ENCODE measurements around the gene ZNF639.
"Not testable (repeated sequence)": the region's sequence is repeated elsewhere in the genome, so short reads cannot be mapped to it uniquely, and the experiment has no call there.

ZNF639 gene, protein sequence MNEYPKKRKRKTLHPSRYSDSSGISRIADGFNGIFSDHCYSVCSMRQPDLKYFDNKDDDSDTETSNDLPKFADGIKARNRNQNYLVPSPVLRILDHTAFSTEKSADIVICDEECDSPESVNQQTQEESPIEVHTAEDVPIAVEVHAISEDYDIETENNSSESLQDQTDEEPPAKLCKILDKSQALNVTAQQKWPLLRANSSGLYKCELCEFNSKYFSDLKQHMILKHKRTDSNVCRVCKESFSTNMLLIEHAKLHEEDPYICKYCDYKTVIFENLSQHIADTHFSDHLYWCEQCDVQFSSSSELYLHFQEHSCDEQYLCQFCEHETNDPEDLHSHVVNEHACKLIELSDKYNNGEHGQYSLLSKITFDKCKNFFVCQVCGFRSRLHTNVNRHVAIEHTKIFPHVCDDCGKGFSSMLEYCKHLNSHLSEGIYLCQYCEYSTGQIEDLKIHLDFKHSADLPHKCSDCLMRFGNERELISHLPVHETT

DNA sequence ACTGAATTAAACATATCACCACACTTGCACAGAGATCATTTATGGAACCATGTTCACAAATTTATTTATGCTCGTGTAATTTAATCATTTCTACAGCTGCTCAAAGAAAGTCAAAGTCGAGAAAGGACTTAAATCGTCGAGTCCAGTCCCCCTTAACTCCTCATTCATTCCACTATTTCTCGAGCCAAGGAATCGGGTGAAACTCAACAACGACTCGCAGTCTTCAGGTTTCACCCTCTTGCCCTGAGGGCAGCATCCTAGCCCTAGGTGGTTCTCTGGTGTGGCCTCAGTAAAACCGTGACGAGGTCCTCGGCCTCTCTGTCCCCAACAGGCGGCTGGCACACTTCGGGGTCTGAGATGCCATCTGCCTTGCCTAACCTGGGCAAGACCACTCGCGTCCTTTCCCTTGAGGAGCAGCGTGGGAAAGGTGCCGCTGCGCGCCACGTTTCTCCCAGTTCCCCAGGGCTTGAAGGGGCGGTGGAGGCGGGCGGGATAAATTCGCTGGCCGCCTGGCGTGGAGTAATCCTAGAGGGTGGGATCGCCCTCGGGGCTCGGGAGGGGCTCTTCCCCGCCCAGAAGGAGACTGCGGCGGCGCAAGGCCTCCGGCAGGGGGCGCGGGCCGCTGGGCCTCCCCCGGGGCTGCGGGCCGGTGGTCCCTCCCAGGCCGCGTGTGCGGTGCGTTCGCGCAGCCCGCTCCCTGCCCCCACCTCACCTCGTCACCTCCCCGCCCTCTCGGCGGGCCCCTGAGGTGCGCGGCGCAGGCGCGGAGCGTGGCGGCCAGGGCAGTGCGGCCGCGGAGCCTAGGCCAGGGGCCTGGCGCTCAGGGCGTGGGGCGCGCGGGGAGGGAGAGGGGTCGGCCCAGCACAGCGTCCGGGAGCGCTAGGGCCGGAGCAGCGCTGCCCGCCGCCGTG is at the start of gene ZNF639:
TSS of gene ZNF639 (plus strand) at position 746 of the 911 bp plus-strand sequence. CDS start 5,263 bp downstream, outside the sequence.
- Mint-ChIP-seq H3K36me3 (ENCODE audit: low read depth) (peaks cover 10% of the 10 kb centered on the region), H3K4me1 (peaks cover 29% of the 10 kb centered on the region), H3K27ac (peak within 1 kb of the TSS; percentile 96 to 98 (median 97)), H3K9me3 (no peaks in the 10 kb centered on the region), H3K4me3 (peak within 1 kb of the TSS; percentile 84 to 99 (median 91)), H3K27me3 (ENCODE audit: low read depth) (no peaks in the 10 kb centered on the region)
- TF ChIP-seq, protein P1, sequence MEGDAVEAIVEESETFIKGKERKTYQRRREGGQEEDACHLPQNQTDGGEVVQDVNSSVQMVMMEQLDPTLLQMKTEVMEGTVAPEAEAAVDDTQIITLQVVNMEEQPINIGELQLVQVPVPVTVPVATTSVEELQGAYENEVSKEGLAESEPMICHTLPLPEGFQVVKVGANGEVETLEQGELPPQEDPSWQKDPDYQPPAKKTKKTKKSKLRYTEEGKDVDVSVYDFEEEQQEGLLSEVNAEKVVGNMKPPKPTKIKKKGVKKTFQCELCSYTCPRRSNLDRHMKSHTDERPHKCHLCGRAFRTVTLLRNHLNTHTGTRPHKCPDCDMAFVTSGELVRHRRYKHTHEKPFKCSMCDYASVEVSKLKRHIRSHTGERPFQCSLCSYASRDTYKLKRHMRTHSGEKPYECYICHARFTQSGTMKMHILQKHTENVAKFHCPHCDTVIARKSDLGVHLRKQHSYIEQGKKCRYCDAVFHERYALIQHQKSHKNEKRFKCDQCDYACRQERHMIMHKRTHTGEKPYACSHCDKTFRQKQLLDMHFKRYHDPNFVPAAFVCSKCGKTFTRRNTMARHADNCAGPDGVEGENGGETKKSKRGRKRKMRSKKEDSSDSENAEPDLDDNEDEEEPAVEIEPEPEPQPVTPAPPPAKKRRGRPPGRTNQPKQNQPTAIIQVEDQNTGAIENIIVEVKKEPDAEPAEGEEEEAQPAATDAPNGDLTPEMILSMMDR (IDR thresholded peaks at IDR 0.05; ENCODE audit: unreplicated experiment in 3 of 3), result peak; percentile 96 to 97 (median 97)

DNA sequence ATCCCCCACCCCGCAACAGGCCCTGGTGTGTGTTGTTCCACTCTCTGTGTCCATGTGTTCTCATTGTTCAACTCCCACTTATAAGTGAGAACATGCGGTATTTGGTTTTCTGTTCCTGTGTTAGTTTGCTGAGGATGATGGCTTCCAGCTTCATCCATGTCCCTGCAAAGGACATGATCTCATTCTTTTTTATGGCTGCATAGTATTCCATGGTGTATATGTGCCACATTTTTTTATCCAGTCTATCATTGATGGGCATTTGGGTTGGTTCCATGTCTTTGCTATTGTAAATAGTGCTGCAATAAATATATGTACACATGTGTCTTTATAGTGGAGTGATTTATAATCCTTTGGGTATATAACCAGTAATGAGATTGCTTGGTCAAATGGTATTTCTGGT is 48.4 kb upstream of the ZNF639 start:
- H3K9me3 Mint-ChIP-seq; H3K27me3 Mint-ChIP-seq (ENCODE audit: low read depth); H3K4me1 Mint-ChIP-seq; H3K27ac Mint-ChIP-seq; H3K4me3 Mint-ChIP-seq; H3K36me3 Mint-ChIP-seq (ENCODE audit: low read depth): not testable (repeated sequence)

DNA sequence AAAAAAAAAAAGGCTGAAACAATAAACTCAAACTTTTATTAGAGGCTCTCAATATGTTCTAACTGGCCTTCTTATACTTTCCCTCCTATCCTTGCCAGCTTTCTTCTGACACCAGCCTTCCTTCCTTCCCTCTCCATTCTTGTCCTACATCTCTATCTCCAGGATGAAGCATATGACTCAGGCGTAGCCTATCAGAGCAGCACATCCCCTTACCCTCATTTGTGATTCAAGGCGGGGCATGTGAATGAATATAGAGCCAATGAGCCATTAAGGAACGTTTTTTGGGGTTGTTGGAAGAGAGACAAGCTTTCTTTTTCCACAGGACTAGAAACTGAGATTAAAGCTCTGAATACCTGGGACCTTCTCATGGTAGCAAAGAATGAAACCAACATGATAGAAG is 46.8 kb upstream of the ZNF639 start:
- H3K9me3 Mint-ChIP-seq, result no peaks in the 10 kb centered on the region
- TF ChIP-seq, protein P1 (IDR thresholded peaks at IDR 0.05; ENCODE audit: unreplicated experiment in 3 of 3), result no peak
- H3K4me3 Mint-ChIP-seq, result no peak overlapping the region
- H3K27me3 Mint-ChIP-seq (ENCODE audit: low read depth), result no peaks in the 10 kb centered on the region
- H3K4me1 Mint-ChIP-seq, result peaks cover 5% of the 10 kb centered on the region
- H3K36me3 Mint-ChIP-seq (ENCODE audit: low read depth), result no peaks in the 10 kb centered on the region
- H3K27ac Mint-ChIP-seq, result no peak overlapping the region

DNA sequence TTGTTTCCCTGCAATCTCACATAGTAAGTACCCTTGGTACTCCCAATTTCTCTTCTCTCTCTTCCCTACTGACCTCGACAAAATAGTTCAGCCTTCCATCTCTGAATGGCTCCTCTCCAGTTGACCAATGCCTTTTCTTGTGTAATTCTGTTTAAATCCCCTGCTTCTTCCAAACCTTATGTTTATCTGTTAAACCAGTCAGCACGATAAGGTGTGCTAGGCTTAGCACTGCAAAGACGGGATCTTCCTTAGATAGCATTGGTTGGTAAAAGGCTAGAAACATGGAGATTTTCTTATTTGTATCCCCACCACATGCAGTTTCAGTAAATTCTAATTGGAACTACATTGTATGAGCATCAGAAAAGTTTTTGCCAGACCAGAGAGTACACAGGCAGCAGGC is 46.1 kb upstream of the ZNF639 start:
- TF ChIP-seq, protein P1 (IDR thresholded peaks at IDR 0.05; ENCODE audit: unreplicated experiment in 3 of 3), result no peak
- Mint-ChIP-seq H3K27me3 (ENCODE audit: low read depth) (no peaks in the 10 kb centered on the region), H3K4me1 (peaks cover 5% of the 10 kb centered on the region), H3K36me3 (ENCODE audit: low read depth) (no peaks in the 10 kb centered on the region), H3K9me3 (no peaks in the 10 kb centered on the region), H3K27ac (no peak overlapping the region), H3K4me3 (no peak overlapping the region)

DNA sequence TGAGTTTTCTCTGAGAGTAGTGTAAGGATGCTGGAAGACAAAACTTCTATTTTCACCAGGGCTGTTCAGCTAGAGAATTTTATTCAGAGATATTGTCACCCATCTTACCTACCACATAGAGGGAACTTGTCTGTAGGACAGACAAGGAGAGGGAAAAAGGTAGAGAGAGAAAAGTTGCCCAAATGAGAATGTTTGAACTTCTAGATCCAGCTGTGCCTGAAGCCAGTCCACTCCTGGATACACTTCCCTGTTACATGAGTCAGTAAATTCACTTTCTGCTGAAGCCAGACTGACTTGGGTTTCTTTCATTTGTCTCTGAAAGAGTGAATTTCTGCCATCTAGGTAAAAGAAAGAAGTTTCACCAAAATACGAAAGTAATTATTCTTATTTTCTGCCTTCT is 44.7 kb upstream of the ZNF639 start:
- Mint-ChIP-seq H3K4me1 (peaks cover 5% of the 10 kb centered on the region), H3K27ac (no peak overlapping the region), H3K9me3 (no peaks in the 10 kb centered on the region), H3K4me3 (no peak overlapping the region), H3K36me3 (ENCODE audit: low read depth) (no peaks in the 10 kb centered on the region), H3K27me3 (ENCODE audit: low read depth) (no peaks in the 10 kb centered on the region)
- TF ChIP-seq, protein P1 (IDR thresholded peaks at IDR 0.05; ENCODE audit: unreplicated experiment in 3 of 3), result no peak

All from nephron (organoid).